Effector memory CD8-positive, alpha-beta T cell (primary cell): ENCODE measurements around the gene UBE4A.

Experiments used
- ATAC-seq: fragments of 150-1000 bp; cut with Tn5 transposase; replicated peaks from 2 replicates; pipeline ENCODE4 v1.10.0; 2021; ENCODE audit warnings: mild to moderate bottlenecking, moderate library complexity
- DNase-seq, 3 experiments: peaks; one replicate each; pipeline ENCODE4 v3.0.0; 2021
- H3K27ac Mint-ChIP-seq, 2 donors: one replicate each; pipeline ENCODE4 v1.8.0; 2022; ENCODE audit warnings: mild to moderate bottlenecking in 2 of 2, mixed read lengths in 2 of 2, moderate library complexity in 2 of 2
- H3K27me3 Mint-ChIP-seq, 2 donors: one replicate each; pipeline ENCODE4 v1.8.0; 2022; ENCODE audit warnings: mixed read lengths in 2 of 2
- H3K36me3 Mint-ChIP-seq: one replicate; pipeline ENCODE4 v1.8.0; 2022; ENCODE audit warnings: mild to moderate bottlenecking, moderate library complexity, mixed read lengths; ENCODE audit not compliant: insufficient read depth
- H3K4me1 Mint-ChIP-seq, 2 donors: one replicate each; pipeline ENCODE4 v1.8.0; 2022; ENCODE audit warnings: low read depth in 2 of 2, mixed read lengths in 2 of 2
- H3K4me3 Mint-ChIP-seq, 2 donors: one replicate each; pipeline ENCODE4 v1.8.0; 2022; ENCODE audit warnings: mild to moderate bottlenecking in 2 of 2, mixed read lengths in 2 of 2, moderate library complexity in 2 of 2
- H3K9me3 Mint-ChIP-seq, 2 donors: one replicate each; pipeline ENCODE4 v1.8.0; 2022; ENCODE audit warnings: mixed read lengths in 2 of 2

The UBE4A gene

GRCh38 chr11:118321386-118322082 is 37.9 kb upstream of the UBE4A start:
- H3K27me3 Mint-ChIP-seq = no peaks in the 10 kb centered on the region
- no peaks in the 10 kb centered on the region for H3K9me3 Mint-ChIP-seq
- peak overlapping the region in 1 of 2 donors; percentile 44 for H3K4me3 Mint-ChIP-seq
- peak overlapping the region in 1 of 2 donors; percentile 74 for H3K27ac Mint-ChIP-seq
- peaks cover 29% of the 10 kb centered on the region for H3K36me3 Mint-ChIP-seq
- no peak for ATAC-seq
- DNase-seq = no peak
- H3K4me1 Mint-ChIP-seq = peaks cover 45 to 46% of the 10 kb centered on the region in 2 donors

DNA sequence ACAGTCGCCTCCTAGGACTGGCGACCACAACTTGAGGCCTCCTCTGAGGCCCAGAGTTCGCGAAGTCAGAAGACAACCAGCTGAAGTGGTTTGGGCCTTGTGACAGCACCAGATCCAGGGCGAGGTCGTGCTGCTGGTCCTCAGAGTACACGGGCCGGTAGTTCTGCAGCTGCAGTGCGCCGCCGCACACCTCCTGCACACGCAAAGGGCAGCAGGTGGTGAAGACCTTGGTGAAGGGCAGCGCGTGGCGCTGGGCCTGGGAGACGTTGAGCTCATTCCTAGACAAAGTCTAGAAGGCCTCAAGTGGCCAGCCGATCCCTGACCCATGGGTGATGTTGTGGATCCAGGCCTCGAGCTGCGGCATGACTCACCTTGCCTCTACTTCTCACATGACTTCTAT is 36.7 kb upstream of the UBE4A start:
- no peak overlapping the region for H3K27ac Mint-ChIP-seq
- ATAC-seq (no peak), DNase-seq (no peak)
- H3K4me1 Mint-ChIP-seq = peaks cover 36 to 38% of the 10 kb centered on the region in 2 donors
- no peaks in the 10 kb centered on the region for H3K27me3 Mint-ChIP-seq
- H3K9me3 Mint-ChIP-seq = no peaks in the 10 kb centered on the region
- peaks cover 23% of the 10 kb centered on the region for H3K36me3 Mint-ChIP-seq
- no peak overlapping the region for H3K4me3 Mint-ChIP-seq

DNA sequence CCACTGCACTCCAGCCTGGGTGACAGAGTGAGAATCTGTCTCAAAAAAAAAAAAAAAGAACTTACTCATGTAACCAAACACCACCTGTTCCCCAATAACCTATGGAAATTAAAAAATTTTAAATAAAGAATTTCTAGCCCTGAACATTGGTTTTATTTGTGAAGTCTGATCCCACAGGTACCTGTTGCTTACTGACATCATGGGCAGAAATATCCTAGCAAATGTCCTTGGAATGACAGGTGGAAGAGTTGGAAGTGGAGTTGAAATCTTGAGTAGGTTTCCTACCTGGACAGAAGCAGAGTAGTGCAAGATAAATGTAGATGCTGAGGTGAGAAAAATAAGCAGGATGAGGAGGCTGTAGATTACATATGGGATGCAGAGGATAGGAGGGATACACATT is 34.1 kb upstream of the UBE4A start:
- ATAC-seq = no peak
- no peak for DNase-seq
- peaks cover 17% of the 10 kb centered on the region for H3K36me3 Mint-ChIP-seq
- peak overlapping the region in 1 of 2 donors; percentile 25 for H3K27ac Mint-ChIP-seq
- no peaks in the 10 kb centered on the region for H3K27me3 Mint-ChIP-seq
- no peaks in the 10 kb centered on the region for H3K9me3 Mint-ChIP-seq
- no peak overlapping the region for H3K4me3 Mint-ChIP-seq
- H3K4me1 Mint-ChIP-seq = peaks cover 20 to 22% of the 10 kb centered on the region in 2 donors

- Mint-ChIP-seq H3K4me1 (peaks cover 5 to 14% of the 10 kb centered on the region in 2 donors), H3K36me3 (peaks cover 7% of the 10 kb centered on the region), H3K27ac (peak overlapping the region in 1 of 2 donors; percentile 13), H3K9me3 (no peaks in the 10 kb centered on the region), H3K4me3 (no peak overlapping the region), H3K27me3 (no peaks in the 10 kb centered on the region)
- ATAC-seq = no peak
- no peak for DNase-seq
Observed at GRCh38 chr11:118328745-118329144, 30.7 kb upstream of the UBE4A start.

DNA sequence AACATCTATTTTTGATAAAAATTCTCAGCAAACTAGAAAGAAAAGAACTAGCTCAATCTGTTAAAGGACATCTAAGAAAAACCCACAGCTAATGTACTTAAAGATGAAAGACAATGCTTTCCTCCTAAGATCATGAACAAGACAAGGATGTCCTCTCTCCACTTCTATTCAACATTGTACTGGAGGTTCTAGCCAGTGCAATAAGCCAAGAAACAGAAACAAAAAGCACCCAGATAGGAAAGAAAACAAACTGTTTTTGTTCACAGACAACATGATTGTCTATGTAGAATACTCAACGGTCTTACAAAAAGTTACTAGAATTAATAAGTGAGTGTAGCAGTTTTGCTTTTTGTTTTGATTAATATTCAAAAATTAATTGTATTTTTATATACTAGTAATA is 24.7 kb upstream of the UBE4A start:
- ATAC-seq (no peak), DNase-seq (no peak)
- peak overlapping the region; percentile 81 to 97 for H3K27ac Mint-ChIP-seq
- no peaks in the 10 kb centered on the region for H3K9me3 Mint-ChIP-seq
- H3K27me3 Mint-ChIP-seq = no peaks in the 10 kb centered on the region
- H3K36me3 Mint-ChIP-seq = peaks cover 41% of the 10 kb centered on the region
- peak overlapping the region in 1 of 2 donors; percentile 1 for H3K4me3 Mint-ChIP-seq
- H3K4me1 Mint-ChIP-seq = peaks cover 27 to 42% of the 10 kb centered on the region in 2 donors

DNA sequence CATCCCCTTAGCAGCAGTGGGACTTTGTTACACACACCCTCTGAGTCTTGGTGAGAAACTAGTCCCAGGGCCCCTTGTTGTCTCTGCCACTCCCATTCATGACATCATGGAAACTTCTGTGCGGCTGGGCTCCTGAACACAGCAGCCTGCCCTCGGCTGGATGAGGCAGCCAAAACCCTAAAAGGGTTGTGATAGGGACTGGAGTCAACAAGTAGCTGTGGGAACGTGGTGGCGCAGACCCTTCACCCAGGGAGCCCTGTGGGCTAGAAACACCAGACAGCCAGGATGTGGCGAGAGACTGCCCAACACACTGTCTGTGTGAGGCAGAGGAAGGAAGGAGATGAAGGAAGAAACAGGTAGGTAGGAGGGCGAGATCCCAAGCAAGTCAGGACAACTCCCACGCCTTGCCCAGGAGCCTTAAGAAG is 20.8 kb upstream of the UBE4A start:
- H3K36me3 Mint-ChIP-seq = peaks cover 59% of the 10 kb centered on the region
- ATAC-seq (peak; percentile 75), DNase-seq (peak; percentile 81 to 85 (median 83))
- H3K4me3 Mint-ChIP-seq = peak overlapping the region; percentile 73 to 95
- no peaks in the 10 kb centered on the region for H3K27me3 Mint-ChIP-seq
- H3K4me1 Mint-ChIP-seq = peaks cover 52 to 70% of the 10 kb centered on the region in 2 donors
- peak overlapping the region; percentile 95 to 97 for H3K27ac Mint-ChIP-seq
- H3K9me3 Mint-ChIP-seq = no peaks in the 10 kb centered on the region

DNA sequence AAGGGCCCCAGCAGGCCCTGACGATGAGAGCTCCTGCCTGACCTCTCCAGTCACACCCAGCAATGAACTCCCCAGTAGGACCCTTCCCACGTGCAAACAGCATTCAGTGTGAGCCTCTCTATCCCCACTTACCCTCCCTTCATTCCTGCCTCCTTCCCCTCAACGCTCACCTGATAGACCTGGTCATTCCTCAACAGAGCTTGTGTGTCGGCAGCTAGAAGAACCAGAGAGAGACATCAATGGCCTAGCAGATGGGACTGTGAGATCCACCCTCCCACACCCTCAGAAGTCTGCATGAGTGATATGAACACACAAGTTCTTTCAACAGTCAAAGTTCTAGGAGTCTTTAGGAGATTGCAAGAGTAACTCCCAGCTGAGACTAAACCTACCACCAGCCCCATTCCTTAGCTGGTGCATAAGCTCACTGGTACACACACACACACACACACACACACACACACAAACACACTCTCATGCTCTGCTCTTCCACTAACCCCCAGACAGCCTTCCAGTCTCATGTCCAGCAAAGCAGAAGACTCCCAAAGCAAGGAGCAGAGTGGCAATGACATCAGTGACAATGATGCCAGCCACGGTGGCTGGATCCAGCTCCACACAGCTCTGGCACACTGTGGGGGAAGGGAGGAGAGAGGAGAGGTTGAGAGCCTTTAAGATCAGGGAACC is 20.0 kb upstream of the UBE4A start:
- DNase-seq (peak in 1 of 3 experiments; percentile 31), ATAC-seq (no peak)
- H3K36me3 Mint-ChIP-seq = peaks cover 65% of the 10 kb centered on the region
- peak overlapping the region; percentile 95 to 97 for H3K27ac Mint-ChIP-seq
- H3K4me3 Mint-ChIP-seq = peak overlapping the region; percentile 73 to 95
- no peaks in the 10 kb centered on the region for H3K27me3 Mint-ChIP-seq
- peaks cover 59 to 69% of the 10 kb centered on the region in 2 donors for H3K4me1 Mint-ChIP-seq
- no peaks in the 10 kb centered on the region for H3K9me3 Mint-ChIP-seq

GRCh38 chr11:118340449-118340848 is 19.0 kb upstream of the UBE4A start:
- no peak for DNase-seq
- Mint-ChIP-seq H3K4me3 (peak overlapping the region; percentile 73 to 95), H3K27me3 (no peaks in the 10 kb centered on the region), H3K4me1 (peaks cover 64 to 75% of the 10 kb centered on the region in 2 donors), H3K27ac (peak overlapping the region; percentile 95 to 97), H3K36me3 (peaks cover 62% of the 10 kb centered on the region), H3K9me3 (no peaks in the 10 kb centered on the region)
- ATAC-seq = no peak

- Mint-ChIP-seq H3K4me3 (peak overlapping the region; percentile 73 to 95), H3K9me3 (no peaks in the 10 kb centered on the region), H3K27ac (peak overlapping the region; percentile 95 to 97), H3K27me3 (no peaks in the 10 kb centered on the region), H3K36me3 (peaks cover 56% of the 10 kb centered on the region), H3K4me1 (peaks cover 68 to 79% of the 10 kb centered on the region in 2 donors)
- DNase-seq (no peak), ATAC-seq (no peak)
Observed at GRCh38 chr11:118341261-118341660, 18.1 kb upstream of the UBE4A start.

- Mint-ChIP-seq H3K27ac (peak overlapping the region; percentile 95 to 97), H3K4me3 (peak overlapping the region; percentile 73 to 95), H3K36me3 (peaks cover 50% of the 10 kb centered on the region), H3K27me3 (no peaks in the 10 kb centered on the region), H3K4me1 (peaks cover 69 to 81% of the 10 kb centered on the region in 2 donors), H3K9me3 (no peaks in the 10 kb centered on the region)
- peak; percentile 9 for ATAC-seq
- peak in 1 of 3 experiments; percentile 23 for DNase-seq
Observed at GRCh38 chr11:118341815-118342489, 17.4 kb upstream of the UBE4A start.

GRCh38 chr11:118342503-118343161 is 16.8 kb upstream of the UBE4A start, which contains the start of gene CD3D:
Gene CD3D (minus strand): TSS chr11:118342705. CDS start chr11:118342607, 98 bp downstream.
- Mint-ChIP-seq H3K9me3 (no peaks in the 10 kb centered on the region), H3K4me3 (peak within 1 kb of the TSS; percentile 73 to 95), H3K27ac (peak within 1 kb of the TSS; percentile 95 to 97), H3K27me3 (no peaks in the 10 kb centered on the region), H3K4me1 (peaks cover 72 to 86% of the 10 kb centered on the region in 2 donors), H3K36me3 (peaks cover 50% of the 10 kb centered on the region)
- DNase-seq (peak; percentile 48 to 52 (median 49)), ATAC-seq (peak; percentile 51)

- no peaks in the 10 kb centered on the region for H3K27me3 Mint-ChIP-seq
- peaks cover 45% of the 10 kb centered on the region for H3K36me3 Mint-ChIP-seq
- peak overlapping the region; percentile 73 to 95 for H3K4me3 Mint-ChIP-seq
- H3K27ac Mint-ChIP-seq = peak overlapping the region; percentile 95 to 97
- no peak for DNase-seq
- ATAC-seq = no peak
- peaks cover 73 to 86% of the 10 kb centered on the region in 2 donors for H3K4me1 Mint-ChIP-seq
- no peaks in the 10 kb centered on the region for H3K9me3 Mint-ChIP-seq
Observed at GRCh38 chr11:118343248-118343647, 16.2 kb upstream of the UBE4A start.
